HepG2 (cell line): Measurements from ENCODE around the gene SKIL. TPM values are rescaled to one million over a fixed set of nuclear protein-coding genes. Genes with fewer than 3 reads are reported as not detected.
A peak's percentile ranks its signal among the peaks of the same experiment; 100 is the strongest.

Source experiments
- ARID5B ChIP-seq: IDR thresholded peaks from 2 replicates; pipeline ENCODE4 v1.4.0; 2020; ENCODE audit warnings: mild to moderate bottlenecking, missing genetic modification reagents
- BRD4 ChIP-seq: sonication (generic); formaldehyde crosslinking; IDR thresholded peaks from 2 replicates; pipeline ENCODE4 v1.4.0; 2020; ENCODE audit warnings: missing genetic modification reagents
- CBFB ChIP-seq: sonication (generic); formaldehyde crosslinking; IDR thresholded peaks from 2 replicates; pipeline ENCODE4 v1.4.0; 2020; ENCODE audit warnings: missing genetic modification reagents
- CBX5 ChIP-seq: sonication (generic); formaldehyde crosslinking; IDR thresholded peaks from 2 replicates; pipeline ENCODE4 v1.4.0; 2020; ENCODE audit warnings: missing genetic modification reagents, borderline replicate concordance
- ESRRA ChIP-seq: sonication (generic); formaldehyde crosslinking; IDR thresholded peaks from 2 replicates; pipeline ENCODE4 v1.5.1; 2020; ENCODE audit warnings: mild to moderate bottlenecking, low read depth, missing genetic modification reagents
- GATA4 ChIP-seq: sonication (generic); IDR thresholded peaks from 2 replicates; pipeline ENCODE4 v1.6.1; 2016; ENCODE audit warnings: antibody characterized with exemption, low read depth, borderline replicate concordance
- HDAC1 ChIP-seq: sonication (generic); formaldehyde crosslinking; IDR thresholded peaks from 2 replicates; pipeline ENCODE4 v1.5.1; 2020; ENCODE audit warnings: mild to moderate bottlenecking, missing genetic modification reagents
- HDAC2 ChIP-seq: sonication (generic); formaldehyde crosslinking; IDR thresholded peaks from 2 replicates; pipeline ENCODE4 v1.4.0; 2020; ENCODE audit warnings: missing genetic modification reagents
- KDM6A ChIP-seq: IDR thresholded peaks from 2 replicates; pipeline ENCODE4 v1.6.1; 2016; ENCODE audit warnings: low read depth
- MED1 ChIP-seq: sonication (generic); formaldehyde crosslinking; IDR thresholded peaks from 2 replicates; pipeline ENCODE4 v1.4.0; 2020; ENCODE audit warnings: missing genetic modification reagents
- NFKB2 ChIP-seq: sonication (generic); formaldehyde crosslinking; IDR thresholded peaks from 2 replicates; pipeline ENCODE4 v1.4.0; 2020; ENCODE audit warnings: missing genetic modification reagents, borderline replicate concordance
- POGZ ChIP-seq: sonication (generic); formaldehyde crosslinking; IDR thresholded peaks from 2 replicates; pipeline ENCODE4 v1.4.0; 2020; ENCODE audit warnings: mild to moderate bottlenecking, missing genetic modification reagents
- TCF7 ChIP-seq: sonication (generic); IDR thresholded peaks from 2 replicates; pipeline ENCODE4 v1.6.1; 2016; ENCODE audit warnings: antibody characterized with exemption, low read depth
- XRCC5 ChIP-seq: fragments of 200-400 bp; formaldehyde crosslinking; optimal IDR thresholded peaks from 2 replicates; pipeline ENCODE3; 2017; ENCODE audit warnings: mild to moderate bottlenecking, low read length
- ZBTB25 ChIP-seq: IDR thresholded peaks from 2 replicates; pipeline ENCODE4 v1.6.1; 2018; ENCODE audit warnings: missing genetic modification reagents
- ZBTB43 ChIP-seq: sonication (generic); formaldehyde crosslinking; conservative IDR thresholded peaks from 2 replicates; pipeline ENCODE4 v1.4.0; 2020; ENCODE audit warnings: missing genetic modification reagents
- ZFX ChIP-seq: sonication (generic); formaldehyde crosslinking; IDR thresholded peaks from 2 replicates; pipeline ENCODE4 v1.4.0; 2020; ENCODE audit warnings: mild to moderate bottlenecking, low read depth, missing genetic modification reagents, moderate library complexity
- ZFYVE20 ChIP-seq: sonication (generic); formaldehyde crosslinking; IDR thresholded peaks from 2 replicates; pipeline ENCODE4 v1.8.0; 2023; ENCODE audit warnings: low read depth, mild to moderate bottlenecking, moderate library complexity, missing genetic modification reagents, borderline replicate concordance
- ZNF230 ChIP-seq: sonication (generic); formaldehyde crosslinking; IDR thresholded peaks from 2 replicates; pipeline ENCODE4 v1.4.0; 2020; ENCODE audit warnings: mild to moderate bottlenecking, missing genetic modification reagents
- ZNF362 ChIP-seq: sonication (generic); formaldehyde crosslinking; IDR thresholded peaks from 2 replicates; pipeline ENCODE4 v1.4.0; 2020; ENCODE audit warnings: missing genetic modification reagents, mild to moderate bottlenecking, borderline replicate concordance
- ZNF558 ChIP-seq: sonication (generic); formaldehyde crosslinking; IDR thresholded peaks from 2 replicates; pipeline ENCODE4 v1.9.0; 2022; ENCODE audit warnings: mild to moderate bottlenecking, missing genetic modification reagents, borderline replicate concordance
- ZNF747 ChIP-seq: sonication (generic); formaldehyde crosslinking; IDR thresholded peaks from 2 replicates; pipeline ENCODE4 v1.8.1; 2023; ENCODE audit warnings: missing genetic modification reagents, mild to moderate bottlenecking, borderline replicate concordance
- ZNF792 ChIP-seq: IDR thresholded peaks from 2 replicates; pipeline ENCODE4 v1.6.1; 2016
- polyA plus RNA-seq, 8 experiments: library from polyadenylated mRNA; depleted of rRNA in 3 of 8; stranded (reverse) in 7 of 8; unstranded in 1 of 8; fragments of >200 nt; fragmentation: Illumina TruSeq in 4 of 8; extraction: Trizol in 4 of 8; gene quantifications; 2 replicates each; pipeline versions ENCODE4 v1.2.1 to v1.2.3, GENCODE V29; 2011 to 2016; ENCODE audit warnings: low read depth in 4 of 8, missing spikeins in 1 of 8, mixed read lengths in 1 of 8; ENCODE audit not compliant: insufficient read depth in 1 of 8
- total RNA-seq, 5 experiments: library from RNA; depleted of rRNA; stranded (reverse); fragments of >200 nt; fragmentation: Illumina TruSeq; extraction: Trizol; gene quantifications; 2 replicates each; pipeline ENCODE4 v1.2.3, GENCODE V29; 2016; ENCODE audit warnings: low read depth in 1 of 5

The SKIL gene
- total and polyA plus RNA-seq, 2 of the 13 experiments (the other 11 are each of a cell fraction or from before 2014, with no cell fraction given), result 5.2 to 20.7 TPM

- TF ChIP-seq MED1 (CRISPR knock-in tag), result peak; percentile 68; the same call in 1 of the 2 replicates
- no peak; the same call in 1 of the 2 replicates for TF ChIP-seq CBFB (CRISPR knock-in tag)
- peak; percentile 45; the same call in 1 of the 2 replicates for TF ChIP-seq ESRRA (CRISPR knock-in tag)
- no peak for TF ChIP-seq ZNF362 (CRISPR knock-in tag)
- TF ChIP-seq ZNF230 (CRISPR knock-in tag), result no peak
- peak; percentile 56; the same call in 1 of the 2 replicates for TF ChIP-seq POGZ
- peak; percentile 52; the same call in 1 of the 2 replicates for TF ChIP-seq GATA4
- peak; percentile 83 for TF ChIP-seq HDAC2 (CRISPR knock-in tag)
- TF ChIP-seq BRD4, result no peak
- TF ChIP-seq KDM6A (CRISPR knock-in tag), result peak; percentile 88
- TF ChIP-seq ZBTB25 (CRISPR knock-in tag), result 0 out of 2 replicates have a peak, but pooled peaks have one; percentile 19
- peak; percentile 89 for TF ChIP-seq ZFX (CRISPR knock-in tag)
- TF ChIP-seq NFKB2 (CRISPR knock-in tag), result 0 out of 2 replicates have a peak, but pooled peaks have one; percentile 25
- TF ChIP-seq ZNF747 (CRISPR knock-in tag), result peak; percentile 56; the same call in 1 of the 2 replicates
- no peak for TF ChIP-seq ZBTB43
- TF ChIP-seq CBX5 (CRISPR knock-in tag), result peak; percentile 68; the same call in 1 of the 2 replicates
- TF ChIP-seq ZNF558 (CRISPR knock-in tag), result no peak
- peak; percentile 84; the same call in 1 of the 2 replicates for TF ChIP-seq ZNF792 (CRISPR knock-in tag)
- TF ChIP-seq TCF7, result peak; percentile 43; the same call in 1 of the 2 replicates
- TF ChIP-seq XRCC5, result peak; percentile 90
- TF ChIP-seq ARID5B (CRISPR knock-in tag), result peak; percentile 70; the same call in 1 of the 2 replicates
- TF ChIP-seq ZFYVE20 (CRISPR knock-in tag), result no peak
- 0 out of 2 replicates have a peak, but pooled peaks have one; percentile 60 for TF ChIP-seq HDAC1 (CRISPR knock-in tag)
Measured at GRCh38 chr3:170425491-170426239, 68.2 kb downstream of the SKIL start (continued).
